GM23338 (cell line): ENCODE results near the gene OXLD1. TPM values are rescaled to one million over a fixed set of nuclear protein-coding genes. Genes with fewer than 3 reads are reported as not detected.

Experiments
- ATAC-seq: fragments of 200-7000 bp; cut with Tn5 transposase; 3 replicates; pipeline ENCODE4 v1.9.1; 2020
- DNase-seq: peaks from one replicate; pipeline ENCODE4 v3.0.0-alpha.2; 2015; ENCODE audit warnings: low spot score
- H2AFZ ChIP-seq: fragments of 200-600 bp; sonication (generic); 2 replicates; pipeline ENCODE4 v1.8.0; 2016; ENCODE audit warnings: antibody characterized with exemption, mild to moderate bottlenecking, moderate library complexity
- H3F3A ChIP-seq: fragments of 200-600 bp; sonication (generic); replicated peaks from 2 replicates; pipeline ENCODE4 v1.8.0; 2017; ENCODE audit warnings: antibody characterized with exemption, mixed run types, low read depth
- H3K27ac ChIP-seq: fragments of 200-600 bp; sonication (generic); 2 replicates; pipeline ENCODE4 v1.6.1; 2016; ENCODE audit warnings: low read depth
- H3K27me3 ChIP-seq: fragments of 200-600 bp; sonication (generic); 2 replicates; pipeline ENCODE4 v1.8.0; 2016; ENCODE audit warnings: mild to moderate bottlenecking, mixed run types, moderate library complexity; ENCODE audit not compliant: insufficient read depth
- H3K36me3 ChIP-seq: fragments of 200-600 bp; sonication (generic); 2 replicates; pipeline ENCODE4 v1.8.0; 2016; ENCODE audit warnings: mild to moderate bottlenecking; ENCODE audit not compliant: insufficient read depth
- H3K4me1 ChIP-seq: fragments of 200-600 bp; sonication (generic); 2 replicates; pipeline ENCODE4 v1.8.0; 2016; ENCODE audit warnings: mild to moderate bottlenecking, moderate library complexity; ENCODE audit not compliant: insufficient read depth
- H3K4me2 ChIP-seq: fragments of 200-600 bp; sonication (generic); 2 replicates; pipeline ENCODE4 v1.7.1; 2017; ENCODE audit warnings: mixed run types
- H3K4me3 ChIP-seq: fragments of 200-600 bp; sonication (generic); 2 replicates; pipeline ENCODE4 v1.6.1; 2016; ENCODE audit warnings: mixed run types
- H3K79me2 ChIP-seq: fragments of 200-600 bp; sonication (generic); replicated peaks from 2 replicates; pipeline ENCODE4 v1.8.0; 2017; ENCODE audit warnings: mild to moderate bottlenecking; ENCODE audit not compliant: insufficient read depth
- H3K9me2 ChIP-seq: fragments of 200-600 bp; sonication (generic); 2 replicates; pipeline ENCODE4 v1.8.0; 2017; ENCODE audit not compliant: insufficient read depth
- H4K20me1 ChIP-seq: fragments of 200-600 bp; sonication (generic); replicated peaks from 2 replicates; pipeline ENCODE4 v1.8.0; 2017; ENCODE audit warnings: mild to moderate bottlenecking; ENCODE audit not compliant: insufficient read depth
- H3K27ac Mint-ChIP-seq: 2 replicates; pipeline ENCODE4 v1.8.0; 2020; ENCODE audit warnings: inconsistent platforms, mild to moderate bottlenecking, moderate library complexity, mixed read lengths
- H3K27me3 Mint-ChIP-seq: 3 replicates; pipeline ENCODE4 v1.8.0; 2022; ENCODE audit warnings: low read depth, mild to moderate bottlenecking, moderate library complexity, mixed read lengths, inconsistent platforms; ENCODE audit not compliant: insufficient read depth, poor library complexity
- H3K36me3 Mint-ChIP-seq: 3 replicates; pipeline ENCODE4 v1.8.0; 2021; ENCODE audit warnings: low read depth, mild to moderate bottlenecking, inconsistent platforms, moderate library complexity, mixed read lengths
- H3K4me1 Mint-ChIP-seq: 3 replicates; pipeline ENCODE4 v1.8.0; 2020; ENCODE audit warnings: mild to moderate bottlenecking, inconsistent platforms, mixed read lengths
- H3K4me3 Mint-ChIP-seq: 3 replicates; pipeline ENCODE4 v1.8.0; 2021; ENCODE audit warnings: moderate library complexity, mild to moderate bottlenecking, inconsistent platforms, mixed read lengths
- H3K9me3 Mint-ChIP-seq: 3 replicates; pipeline ENCODE4 v1.8.0; 2020; ENCODE audit warnings: moderate library complexity, mild to moderate bottlenecking, inconsistent platforms, mixed read lengths
- CREB1 ChIP-seq: fragments of 250-450 bp; sonication (Bioruptor Pico); IDR thresholded peaks from 2 replicates; pipeline ENCODE4 v1.5.0; 2020; ENCODE audit warnings: low read depth, mild to moderate bottlenecking, moderate library complexity
- EZH2phosphoT487 ChIP-seq: fragments of 200-600 bp; sonication (generic); IDR thresholded peaks from one replicate; pipeline ENCODE4 v1.8.1; 2018; ENCODE audit warnings: antibody characterized with exemption; ENCODE audit not compliant: unreplicated experiment
- JUNB ChIP-seq: IDR thresholded peaks from one replicate; pipeline ENCODE4 v1.6.1; 2016; ENCODE audit warnings: antibody characterized with exemption; ENCODE audit not compliant: unreplicated experiment
- NANOG ChIP-seq: IDR thresholded peaks from 2 replicates; pipeline ENCODE4 v1.6.1; 2016; ENCODE audit warnings: antibody characterized with exemption, borderline replicate concordance
- POLR2AphosphoS5 ChIP-seq: IDR thresholded peaks from 2 replicates; pipeline ENCODE4 v1.6.1; 2016; ENCODE audit warnings: antibody characterized with exemption, low read depth
- STAT1 ChIP-seq: IDR thresholded peaks from one replicate; pipeline ENCODE4 v1.6.1; 2016; ENCODE audit warnings: antibody characterized with exemption; ENCODE audit not compliant: unreplicated experiment
- ZNF114 ChIP-seq: fragments of 250-450 bp; sonication (Bioruptor Pico); IDR thresholded peaks from 2 replicates; pipeline ENCODE4 v1.5.0; 2020; ENCODE audit warnings: mild to moderate bottlenecking, moderate library complexity
- polyA plus RNA-seq: library from polyadenylated mRNA; unstranded; fragments of >200 nt; fragmentation: Nextera tagmentation; extraction: Ambion mirVana; gene quantifications from 2 replicates; pipeline ENCODE4 v1.2.1, GENCODE V29; 2016
- total RNA-seq: library from RNA; depleted of rRNA; stranded (reverse); fragments of >200 nt; shearing (Covaris generic); gene quantifications from 2 replicates; pipeline ENCODE4 v1.2.3, GENCODE V29; 2014
- TF ChIP-seq, protein P1 (sequence below): fragments of 250-450 bp; sonication (Bioruptor Pico); IDR thresholded peaks from 2 replicates; pipeline ENCODE4 v1.5.0; 2020; ENCODE audit warnings: mild to moderate bottlenecking, moderate library complexity
- TF ChIP-seq, protein P2 (sequence below): IDR thresholded peaks from one replicate; pipeline ENCODE4 v1.6.1; 2018; ENCODE audit warnings: antibody characterized with exemption; ENCODE audit not compliant: unreplicated experiment
- TF ChIP-seq, protein P3 (sequence below): IDR thresholded peaks from 2 replicates; pipeline ENCODE4 v1.6.1; 2016; ENCODE audit warnings: antibody characterized with exemption

Gene OXLD1
- total and polyA plus RNA-seq, 2 experiments from 2014 or later, result 46.0 to 64.9 TPM

DNA sequence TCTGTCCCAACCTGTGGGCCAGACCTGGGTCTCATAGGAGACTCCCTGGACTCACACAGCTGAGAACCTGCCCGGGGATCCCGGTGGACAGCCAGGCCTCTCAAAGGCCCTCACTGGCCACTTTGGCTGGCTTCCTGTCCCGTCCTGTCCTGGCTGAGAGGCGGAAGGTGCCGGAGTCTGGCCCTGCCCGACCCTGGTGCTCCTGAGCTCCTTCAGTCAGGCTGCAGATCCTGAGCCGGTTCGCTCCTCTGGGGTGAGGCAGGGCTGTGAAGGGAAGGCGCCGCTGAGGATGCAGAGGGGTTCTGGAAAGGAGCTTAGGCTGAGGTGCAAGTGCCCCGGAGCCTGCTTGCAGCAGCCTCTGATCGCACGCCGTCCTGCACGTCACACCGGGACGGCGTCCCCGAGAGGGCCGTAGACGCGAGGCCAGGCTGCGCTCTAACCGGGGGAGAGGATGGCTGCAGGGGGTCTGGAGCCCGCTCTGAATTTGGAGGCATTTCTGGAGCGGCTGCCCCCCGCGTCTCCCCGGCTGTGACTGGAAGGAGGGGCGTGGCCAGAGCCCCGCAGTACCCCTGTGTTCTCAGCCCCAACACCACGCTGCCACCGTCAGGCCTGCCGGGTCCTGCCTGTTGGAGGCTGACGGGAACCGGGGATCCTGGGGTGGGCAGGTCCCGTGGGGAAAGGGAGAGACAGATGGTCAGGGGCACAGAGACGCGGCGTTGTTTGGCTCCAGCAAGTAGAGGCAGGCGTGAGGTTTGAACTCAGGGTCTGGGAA is 21.6 kb upstream of the OXLD1 start:
- Histone ChIP-seq H3K27me3 (no peaks in the 10 kb centered on the region), H3K36me3 (no peaks in the 10 kb centered on the region), H4K20me1 (peaks cover 8% of the 10 kb centered on the region; the same call in 1 of the 2 replicates), H3K27ac (no peak overlapping the region), H3K4me3 (no peak overlapping the region), H2AFZ (no peak overlapping the region), H3K4me2 (no peak overlapping the region), H3K9me2 (no peaks in the 10 kb centered on the region), H3F3A (peaks cover 16% of the 10 kb centered on the region), H3K4me1 (peaks cover 6% of the 10 kb centered on the region; the same call in 1 of the 2 replicates), H3K79me2 (peaks cover 25% of the 10 kb centered on the region)
- H3K27me3 Mint-ChIP-seq, result peaks cover 18% of the 10 kb centered on the region
- H3K4me3 Mint-ChIP-seq, result no peak overlapping the region; the same call in 2 of the 3 replicates
- H3K9me3 Mint-ChIP-seq, result no peaks in the 10 kb centered on the region; the same call in 2 of the 3 replicates
- H3K36me3 Mint-ChIP-seq, result peaks cover 52% of the 10 kb centered on the region
- H3K27ac Mint-ChIP-seq, result no peak overlapping the region
- ATAC-seq (no peak), DNase-seq (no peak)
- peaks cover 7% of the 10 kb centered on the region for H3K4me1 Mint-ChIP-seq
- TF ChIP-seq JUNB (no peak), POLR2AphosphoS5 (no peak), NANOG (no peak)

DNA sequence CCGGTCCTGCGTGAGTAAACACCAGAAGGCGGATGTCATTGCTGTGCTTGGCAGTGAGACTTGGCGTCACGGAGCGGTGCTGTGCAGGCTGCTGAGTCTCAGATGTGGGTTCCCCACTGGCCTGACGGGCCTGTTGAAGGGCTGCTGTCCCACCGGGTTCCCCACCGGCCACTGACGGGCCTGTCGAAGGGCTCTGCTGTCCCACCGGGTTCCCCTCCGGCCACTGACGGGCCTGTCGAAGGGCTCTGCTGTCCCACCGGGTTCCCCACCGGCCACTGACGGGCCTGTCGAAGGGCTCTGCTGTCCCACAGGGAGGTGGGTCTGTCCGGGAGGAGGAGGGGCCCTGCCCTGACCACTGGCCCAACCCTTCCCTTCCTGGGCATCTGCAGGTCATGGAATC is 20.2 kb upstream of the OXLD1 start:
- Histone ChIP-seq H3K79me2 (peaks cover 38% of the 10 kb centered on the region), H3K4me1 (peaks cover 6% of the 10 kb centered on the region), H3K36me3 (no peaks in the 10 kb centered on the region), H3K27me3 (no peaks in the 10 kb centered on the region), H3F3A (peaks cover 18% of the 10 kb centered on the region), H4K20me1 (peaks cover 8% of the 10 kb centered on the region; the same call in 1 of the 2 replicates), H3K27ac (no peak overlapping the region), H2AFZ (no peak overlapping the region), H3K4me3 (no peak overlapping the region), H3K4me2 (no peak overlapping the region), H3K9me2 (no peaks in the 10 kb centered on the region)
- Mint-ChIP-seq H3K27me3 (peaks cover 18% of the 10 kb centered on the region), H3K4me3 (peak overlapping the region; percentile 17; the same call in 1 of the 3 replicates), H3K9me3 (no peaks in the 10 kb centered on the region; the same call in 2 of the 3 replicates), H3K27ac (no peak overlapping the region), H3K4me1 (peaks cover 12% of the 10 kb centered on the region), H3K36me3 (peaks cover 46% of the 10 kb centered on the region)
- no peak for DNase-seq
- ATAC-seq, result no peak
- TF ChIP-seq CREB1 (CRISPR knock-in tag), result no peak
- TF ChIP-seq, protein P1, sequence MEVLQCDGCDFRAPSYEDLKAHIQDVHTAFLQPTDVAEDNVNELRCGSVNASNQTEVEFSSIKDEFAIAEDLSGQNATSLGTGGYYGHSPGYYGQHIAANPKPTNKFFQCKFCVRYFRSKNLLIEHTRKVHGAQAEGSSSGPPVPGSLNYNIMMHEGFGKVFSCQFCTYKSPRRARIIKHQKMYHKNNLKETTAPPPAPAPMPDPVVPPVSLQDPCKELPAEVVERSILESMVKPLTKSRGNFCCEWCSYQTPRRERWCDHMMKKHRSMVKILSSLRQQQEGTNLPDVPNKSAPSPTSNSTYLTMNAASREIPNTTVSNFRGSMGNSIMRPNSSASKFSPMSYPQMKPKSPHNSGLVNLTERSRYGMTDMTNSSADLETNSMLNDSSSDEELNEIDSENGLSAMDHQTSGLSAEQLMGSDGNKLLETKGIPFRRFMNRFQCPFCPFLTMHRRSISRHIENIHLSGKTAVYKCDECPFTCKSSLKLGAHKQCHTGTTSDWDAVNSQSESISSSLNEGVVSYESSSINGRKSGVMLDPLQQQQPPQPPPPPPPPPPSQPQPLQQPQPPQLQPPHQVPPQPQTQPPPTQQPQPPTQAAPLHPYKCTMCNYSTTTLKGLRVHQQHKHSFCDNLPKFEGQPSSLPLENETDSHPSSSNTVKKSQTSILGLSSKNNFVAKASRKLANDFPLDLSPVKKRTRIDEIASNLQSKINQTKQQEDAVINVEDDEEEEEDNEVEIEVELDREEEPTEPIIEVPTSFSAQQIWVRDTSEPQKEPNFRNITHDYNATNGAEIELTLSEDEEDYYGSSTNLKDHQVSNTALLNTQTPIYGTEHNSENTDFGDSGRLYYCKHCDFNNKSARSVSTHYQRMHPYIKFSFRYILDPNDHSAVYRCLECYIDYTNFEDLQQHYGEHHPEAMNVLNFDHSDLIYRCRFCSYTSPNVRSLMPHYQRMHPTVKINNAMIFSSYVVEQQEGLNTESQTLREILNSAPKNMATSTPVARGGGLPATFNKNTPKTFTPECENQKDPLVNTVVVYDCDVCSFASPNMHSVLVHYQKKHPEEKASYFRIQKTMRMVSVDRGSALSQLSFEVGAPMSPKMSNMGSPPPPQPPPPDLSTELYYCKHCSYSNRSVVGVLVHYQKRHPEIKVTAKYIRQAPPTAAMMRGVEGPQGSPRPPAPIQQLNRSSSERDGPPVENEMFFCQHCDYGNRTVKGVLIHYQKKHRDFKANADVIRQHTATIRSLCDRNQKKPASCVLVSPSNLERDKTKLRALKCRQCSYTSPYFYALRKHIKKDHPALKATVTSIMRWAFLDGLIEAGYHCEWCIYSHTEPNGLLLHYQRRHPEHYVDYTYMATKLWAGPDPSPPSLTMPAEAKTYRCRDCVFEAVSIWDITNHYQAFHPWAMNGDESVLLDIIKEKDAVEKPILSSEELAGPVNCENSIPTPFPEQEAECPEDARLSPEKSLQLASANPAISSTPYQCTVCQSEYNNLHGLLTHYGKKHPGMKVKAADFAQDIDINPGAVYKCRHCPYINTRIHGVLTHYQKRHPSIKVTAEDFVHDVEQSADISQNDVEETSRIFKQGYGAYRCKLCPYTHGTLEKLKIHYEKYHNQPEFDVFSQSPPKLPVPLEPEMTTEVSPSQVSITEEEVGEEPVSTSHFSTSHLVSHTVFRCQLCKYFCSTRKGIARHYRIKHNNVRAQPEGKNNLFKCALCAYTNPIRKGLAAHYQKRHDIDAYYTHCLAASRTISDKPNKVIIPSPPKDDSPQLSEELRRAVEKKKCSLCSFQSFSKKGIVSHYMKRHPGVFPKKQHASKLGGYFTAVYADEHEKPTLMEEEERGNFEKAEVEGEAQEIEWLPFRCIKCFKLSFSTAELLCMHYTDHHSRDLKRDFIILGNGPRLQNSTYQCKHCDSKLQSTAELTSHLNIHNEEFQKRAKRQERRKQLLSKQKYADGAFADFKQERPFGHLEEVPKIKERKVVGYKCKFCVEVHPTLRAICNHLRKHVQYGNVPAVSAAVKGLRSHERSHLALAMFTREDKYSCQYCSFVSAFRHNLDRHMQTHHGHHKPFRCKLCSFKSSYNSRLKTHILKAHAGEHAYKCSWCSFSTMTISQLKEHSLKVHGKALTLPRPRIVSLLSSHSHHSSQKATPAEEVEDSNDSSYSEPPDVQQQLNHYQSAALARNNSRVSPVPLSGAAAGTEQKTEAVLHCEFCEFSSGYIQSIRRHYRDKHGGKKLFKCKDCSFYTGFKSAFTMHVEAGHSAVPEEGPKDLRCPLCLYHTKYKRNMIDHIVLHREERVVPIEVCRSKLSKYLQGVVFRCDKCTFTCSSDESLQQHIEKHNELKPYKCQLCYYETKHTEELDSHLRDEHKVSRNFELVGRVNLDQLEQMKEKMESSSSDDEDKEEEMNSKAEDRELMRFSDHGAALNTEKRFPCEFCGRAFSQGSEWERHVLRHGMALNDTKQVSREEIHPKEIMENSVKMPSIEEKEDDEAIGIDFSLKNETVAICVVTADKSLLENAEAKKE (CRISPR knock-in tag), result no peak
- TF ChIP-seq NANOG, result no peak
- TF ChIP-seq JUNB, result no peak
- TF ChIP-seq, protein P2, sequence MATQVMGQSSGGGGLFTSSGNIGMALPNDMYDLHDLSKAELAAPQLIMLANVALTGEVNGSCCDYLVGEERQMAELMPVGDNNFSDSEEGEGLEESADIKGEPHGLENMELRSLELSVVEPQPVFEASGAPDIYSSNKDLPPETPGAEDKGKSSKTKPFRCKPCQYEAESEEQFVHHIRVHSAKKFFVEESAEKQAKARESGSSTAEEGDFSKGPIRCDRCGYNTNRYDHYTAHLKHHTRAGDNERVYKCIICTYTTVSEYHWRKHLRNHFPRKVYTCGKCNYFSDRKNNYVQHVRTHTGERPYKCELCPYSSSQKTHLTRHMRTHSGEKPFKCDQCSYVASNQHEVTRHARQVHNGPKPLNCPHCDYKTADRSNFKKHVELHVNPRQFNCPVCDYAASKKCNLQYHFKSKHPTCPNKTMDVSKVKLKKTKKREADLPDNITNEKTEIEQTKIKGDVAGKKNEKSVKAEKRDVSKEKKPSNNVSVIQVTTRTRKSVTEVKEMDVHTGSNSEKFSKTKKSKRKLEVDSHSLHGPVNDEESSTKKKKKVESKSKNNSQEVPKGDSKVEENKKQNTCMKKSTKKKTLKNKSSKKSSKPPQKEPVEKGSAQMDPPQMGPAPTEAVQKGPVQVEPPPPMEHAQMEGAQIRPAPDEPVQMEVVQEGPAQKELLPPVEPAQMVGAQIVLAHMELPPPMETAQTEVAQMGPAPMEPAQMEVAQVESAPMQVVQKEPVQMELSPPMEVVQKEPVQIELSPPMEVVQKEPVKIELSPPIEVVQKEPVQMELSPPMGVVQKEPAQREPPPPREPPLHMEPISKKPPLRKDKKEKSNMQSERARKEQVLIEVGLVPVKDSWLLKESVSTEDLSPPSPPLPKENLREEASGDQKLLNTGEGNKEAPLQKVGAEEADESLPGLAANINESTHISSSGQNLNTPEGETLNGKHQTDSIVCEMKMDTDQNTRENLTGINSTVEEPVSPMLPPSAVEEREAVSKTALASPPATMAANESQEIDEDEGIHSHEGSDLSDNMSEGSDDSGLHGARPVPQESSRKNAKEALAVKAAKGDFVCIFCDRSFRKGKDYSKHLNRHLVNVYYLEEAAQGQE, result no peak
- no peak for TF ChIP-seq ZNF114 (CRISPR knock-in tag)
- TF ChIP-seq, protein P3, sequence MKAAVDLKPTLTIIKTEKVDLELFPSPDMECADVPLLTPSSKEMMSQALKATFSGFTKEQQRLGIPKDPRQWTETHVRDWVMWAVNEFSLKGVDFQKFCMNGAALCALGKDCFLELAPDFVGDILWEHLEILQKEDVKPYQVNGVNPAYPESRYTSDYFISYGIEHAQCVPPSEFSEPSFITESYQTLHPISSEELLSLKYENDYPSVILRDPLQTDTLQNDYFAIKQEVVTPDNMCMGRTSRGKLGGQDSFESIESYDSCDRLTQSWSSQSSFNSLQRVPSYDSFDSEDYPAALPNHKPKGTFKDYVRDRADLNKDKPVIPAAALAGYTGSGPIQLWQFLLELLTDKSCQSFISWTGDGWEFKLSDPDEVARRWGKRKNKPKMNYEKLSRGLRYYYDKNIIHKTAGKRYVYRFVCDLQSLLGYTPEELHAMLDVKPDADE, result no peak
- no peak for TF ChIP-seq EZH2phosphoT487
- no peak for TF ChIP-seq STAT1
- no peak for TF ChIP-seq POLR2AphosphoS5
